ENCODE measurements around the gene ACOX2.

DNA sequence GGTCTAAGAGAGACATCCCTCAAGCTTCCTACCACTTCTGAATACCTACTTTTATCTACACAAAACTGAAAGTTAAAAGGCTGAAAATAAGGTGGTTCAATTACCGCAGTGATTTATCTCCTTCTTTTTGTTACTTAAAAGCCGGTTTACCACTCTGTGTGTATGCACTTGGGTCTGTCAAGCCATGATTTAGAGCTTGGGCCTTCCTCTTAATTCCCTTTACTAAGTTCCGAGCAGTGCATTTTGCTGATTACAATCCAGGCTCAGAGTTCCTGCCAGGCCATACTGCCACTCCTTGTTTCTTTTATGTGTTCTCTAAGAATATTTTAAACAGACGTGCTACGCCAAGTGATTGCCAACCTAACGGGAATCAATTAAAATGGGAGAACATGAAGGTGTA, 28.6 kb downstream of the ACOX2 start:
- TF ChIP-seq, protein P1, sequence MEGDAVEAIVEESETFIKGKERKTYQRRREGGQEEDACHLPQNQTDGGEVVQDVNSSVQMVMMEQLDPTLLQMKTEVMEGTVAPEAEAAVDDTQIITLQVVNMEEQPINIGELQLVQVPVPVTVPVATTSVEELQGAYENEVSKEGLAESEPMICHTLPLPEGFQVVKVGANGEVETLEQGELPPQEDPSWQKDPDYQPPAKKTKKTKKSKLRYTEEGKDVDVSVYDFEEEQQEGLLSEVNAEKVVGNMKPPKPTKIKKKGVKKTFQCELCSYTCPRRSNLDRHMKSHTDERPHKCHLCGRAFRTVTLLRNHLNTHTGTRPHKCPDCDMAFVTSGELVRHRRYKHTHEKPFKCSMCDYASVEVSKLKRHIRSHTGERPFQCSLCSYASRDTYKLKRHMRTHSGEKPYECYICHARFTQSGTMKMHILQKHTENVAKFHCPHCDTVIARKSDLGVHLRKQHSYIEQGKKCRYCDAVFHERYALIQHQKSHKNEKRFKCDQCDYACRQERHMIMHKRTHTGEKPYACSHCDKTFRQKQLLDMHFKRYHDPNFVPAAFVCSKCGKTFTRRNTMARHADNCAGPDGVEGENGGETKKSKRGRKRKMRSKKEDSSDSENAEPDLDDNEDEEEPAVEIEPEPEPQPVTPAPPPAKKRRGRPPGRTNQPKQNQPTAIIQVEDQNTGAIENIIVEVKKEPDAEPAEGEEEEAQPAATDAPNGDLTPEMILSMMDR (conservative IDR thresholded peaks at IDR 0.05), result no peak
- TF ChIP-seq EZH2 (IDR thresholded peaks at IDR 0.05; ENCODE audit: low read depth), result no peak
